Activated CD4-positive, alpha-beta T cell treated with anti-CD3 and anti-CD28 coated beads for 1 hour (primary cell): ENCODE results near the gene USP4.

ENCODE experiments used
- DNase-seq: peaks from one replicate; pipeline ENCODE4 v3.0.0-alpha.2; 2020

USP4 gene

DNA sequence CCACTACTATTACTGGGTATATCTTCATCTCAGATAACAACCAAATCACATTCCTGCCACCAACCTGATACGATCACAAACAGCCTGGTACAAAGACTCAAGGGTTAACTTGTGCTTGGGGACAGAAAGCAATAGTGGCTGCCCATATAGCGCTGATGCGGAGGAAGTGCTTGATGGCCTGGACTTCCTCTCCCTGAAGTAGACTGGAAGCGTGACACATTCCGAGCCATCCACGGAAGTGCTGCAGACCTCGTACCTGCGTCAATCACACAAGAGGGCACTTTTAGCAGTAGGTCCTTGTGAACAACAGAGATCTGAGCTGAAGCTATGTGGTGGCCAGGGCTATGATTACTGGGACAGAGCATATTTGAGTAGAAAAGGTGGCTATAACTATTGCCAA lies 45.5 kb downstream of the USP4 start:
- no peak for DNase-seq

DNA sequence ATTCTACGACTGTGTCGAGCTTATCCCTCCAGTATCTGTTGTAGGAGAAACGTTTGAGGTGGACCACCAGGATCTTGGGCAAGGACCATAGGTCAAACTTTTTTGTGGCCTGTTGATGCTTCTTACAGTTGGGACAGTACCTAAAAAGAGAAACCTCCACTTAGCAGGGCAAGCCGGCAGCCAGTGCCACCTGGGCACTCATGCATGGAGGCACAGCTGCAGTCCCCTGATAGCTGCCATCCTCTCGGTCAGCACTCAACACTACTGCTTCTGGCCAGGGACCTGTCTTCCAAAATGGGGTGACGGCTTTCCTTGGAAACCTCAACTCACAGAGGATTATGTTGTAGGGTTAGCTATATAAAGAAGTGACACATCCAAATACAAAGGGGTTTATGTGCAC lies 55.9 kb downstream of the USP4 start:
- no peak for DNase-seq

DNA sequence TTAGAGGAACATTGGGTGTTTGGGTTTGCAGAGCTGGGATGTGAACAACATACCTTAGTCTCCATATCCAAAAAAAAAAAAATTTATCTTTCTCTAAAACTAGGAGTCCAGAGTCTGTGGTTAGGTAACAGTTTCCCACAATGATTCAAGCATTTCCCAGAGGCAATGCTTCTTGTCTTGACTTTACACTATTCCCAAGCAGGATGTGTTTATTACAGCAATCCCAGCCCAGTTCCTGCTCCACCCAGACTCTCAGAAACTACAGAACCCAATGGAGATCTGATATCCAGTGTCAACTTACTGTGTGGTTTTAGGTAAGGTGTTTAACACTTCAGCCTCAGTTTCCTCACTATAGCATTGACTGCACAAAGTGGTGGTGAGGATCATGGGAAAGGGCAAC lies 60.5 kb downstream of the USP4 start:
- DNase-seq: no peak

DNA sequence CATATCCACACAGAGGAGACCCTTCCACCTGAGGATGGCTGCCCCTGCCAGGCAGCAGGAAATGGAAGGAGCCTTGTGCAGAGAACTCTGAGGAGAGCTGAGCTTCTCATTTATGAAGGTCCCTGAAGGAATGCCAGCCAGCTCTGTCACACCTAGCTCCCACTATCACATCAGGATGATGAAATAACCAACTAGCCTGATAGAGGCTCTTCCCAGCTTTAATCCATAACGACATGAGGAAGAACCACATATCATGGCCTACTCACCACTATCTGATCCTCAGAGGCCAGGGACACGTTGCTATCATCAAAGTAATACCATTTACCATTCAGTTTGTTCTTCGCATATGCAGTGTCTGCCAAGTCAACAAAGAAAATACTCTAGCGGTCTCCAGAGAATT lies 61.3 kb downstream of the USP4 start:
- DNase-seq: no peak

DNA sequence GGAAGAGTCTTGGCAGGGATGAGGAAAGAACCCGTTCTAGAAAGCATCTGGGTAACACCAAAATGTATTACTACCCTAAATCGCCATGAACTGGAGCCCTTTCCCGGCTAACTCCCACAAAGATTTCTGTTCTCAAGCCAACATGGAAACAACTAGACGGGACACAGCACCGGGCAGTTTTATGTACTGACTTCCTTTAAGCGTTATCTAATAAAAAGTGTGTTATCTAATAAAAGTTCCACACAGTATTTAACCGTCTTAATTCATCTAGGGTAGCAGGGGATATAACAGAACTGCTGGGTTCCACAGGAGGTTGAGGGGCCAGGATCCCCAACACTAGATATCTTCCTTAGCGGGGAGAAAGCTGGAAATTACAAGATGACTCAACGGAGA lies 62.5 kb downstream of the USP4 start:
- no peak for DNase-seq

DNA sequence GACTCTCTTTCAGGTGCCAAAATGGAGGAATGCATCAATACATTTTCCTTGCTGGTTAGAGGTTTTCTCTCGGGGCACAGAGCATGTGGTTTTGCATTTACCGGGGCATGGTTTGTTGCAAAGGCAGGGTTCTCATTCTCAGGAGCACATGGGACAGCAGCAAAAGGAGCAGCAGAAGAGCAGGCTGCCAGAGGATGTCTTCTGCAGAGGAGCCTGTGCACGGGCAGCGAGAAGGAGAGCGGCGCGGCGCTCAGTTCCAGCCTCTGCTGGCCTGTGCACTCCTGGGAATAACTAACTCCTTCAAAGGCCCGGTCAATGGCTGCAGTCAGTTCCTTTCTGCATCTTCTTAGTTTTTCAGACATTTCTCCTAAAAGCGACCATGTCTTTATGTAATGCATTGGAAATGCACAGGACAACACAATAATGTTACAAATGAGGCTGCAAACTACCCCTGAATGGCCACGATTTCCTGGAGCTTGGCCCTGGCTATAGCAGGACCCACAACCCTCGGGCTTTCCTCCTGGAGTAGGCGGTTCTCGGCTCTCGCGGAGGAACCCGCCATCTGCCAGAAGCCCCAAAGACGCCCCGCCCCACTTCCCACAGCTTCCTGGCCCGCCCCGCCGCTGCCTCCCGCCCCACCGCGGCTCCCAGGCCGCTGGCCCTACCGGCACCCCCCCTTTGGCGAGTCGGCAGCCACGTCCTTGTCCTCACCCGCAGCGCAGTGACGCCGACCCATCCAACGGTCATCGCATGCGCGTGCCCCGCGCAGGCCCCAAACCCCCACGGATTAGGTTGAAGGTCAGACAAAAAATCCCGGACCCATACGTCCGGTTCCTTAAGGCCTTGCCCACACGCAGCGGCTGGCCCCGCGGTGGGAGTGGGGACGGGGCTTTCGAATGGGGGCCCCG lies 63.1 kb downstream of the USP4 start, which contains the start of gene C3orf62:
TSS of gene C3orf62 (minus strand) at position 758 of the 908 bp plus-strand sequence. CDS start at position 398, 360 bp downstream.
- peak; percentile 52 for DNase-seq

DNA sequence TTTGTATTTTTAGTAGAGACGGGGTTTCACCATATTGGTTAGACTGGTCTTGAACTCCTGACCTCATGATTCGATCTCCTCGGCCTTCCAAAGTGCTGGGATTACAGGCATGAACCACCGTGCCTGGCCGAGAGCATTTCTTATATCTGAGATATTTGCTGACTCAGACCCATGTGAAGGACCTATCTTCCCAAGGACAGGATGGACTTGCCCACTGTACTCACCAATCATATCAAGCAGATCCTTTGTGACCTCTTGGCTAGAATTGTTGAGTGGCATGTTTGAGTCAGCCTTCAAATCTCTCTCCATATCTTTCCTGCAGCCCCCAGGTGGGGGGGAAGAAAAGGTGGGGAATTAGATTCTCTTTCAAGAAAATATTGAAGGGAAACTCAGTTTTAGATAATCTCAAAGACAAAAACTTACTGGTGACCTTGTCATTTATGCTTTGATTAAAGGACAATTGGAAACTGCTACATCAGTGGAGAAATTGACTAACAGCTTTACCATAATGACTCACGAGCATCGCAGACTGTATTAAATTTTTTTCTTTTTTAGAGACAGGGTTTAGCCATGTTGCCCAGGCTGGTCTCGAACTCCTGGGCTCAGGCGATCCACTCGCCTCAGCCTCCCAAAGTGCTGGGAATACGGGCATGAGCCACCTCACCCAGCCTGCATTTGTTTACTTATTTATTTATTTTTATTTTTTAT lies 65.9 kb downstream of the USP4 start:
- DNase-seq: no peak

DNA sequence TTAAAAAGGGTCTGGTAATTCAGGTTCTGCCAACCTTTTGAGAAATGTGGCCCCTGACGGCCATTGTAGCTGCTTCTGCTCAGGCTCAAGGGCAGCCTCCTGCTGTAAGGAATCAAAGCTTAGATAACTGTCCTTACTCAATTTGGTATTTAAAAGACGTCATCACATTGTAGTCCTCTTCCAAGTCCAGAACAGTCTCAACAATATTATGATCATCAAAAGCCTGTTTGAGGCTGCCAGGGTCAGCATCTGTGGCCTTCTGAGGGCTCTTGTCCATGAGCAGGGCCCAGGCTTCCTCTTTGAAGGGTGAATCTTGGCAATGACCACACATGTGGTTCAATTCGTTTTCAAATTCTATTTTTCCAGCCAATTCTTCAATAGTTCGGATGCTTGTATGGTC lies 68.8 kb downstream of the USP4 start:
- no peak for DNase-seq

DNA sequence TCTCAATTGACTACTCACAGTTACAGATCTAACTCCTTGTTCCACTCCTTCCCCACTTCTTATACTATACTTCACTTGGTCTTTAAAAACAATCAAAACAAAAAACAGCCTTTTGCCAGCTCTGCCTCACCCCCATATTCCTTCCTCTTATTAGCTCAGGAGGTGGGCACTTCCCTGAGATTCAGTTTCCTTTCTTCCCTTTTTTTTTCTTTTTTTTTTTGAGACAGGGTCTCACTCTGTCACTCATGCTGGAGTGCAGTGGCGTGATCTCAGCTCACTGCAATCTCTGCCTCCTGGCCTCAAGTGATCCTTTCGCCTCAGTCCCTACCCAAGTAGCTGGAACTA lies 69.7 kb downstream of the USP4 start:
- DNase-seq: no peak

DNA sequence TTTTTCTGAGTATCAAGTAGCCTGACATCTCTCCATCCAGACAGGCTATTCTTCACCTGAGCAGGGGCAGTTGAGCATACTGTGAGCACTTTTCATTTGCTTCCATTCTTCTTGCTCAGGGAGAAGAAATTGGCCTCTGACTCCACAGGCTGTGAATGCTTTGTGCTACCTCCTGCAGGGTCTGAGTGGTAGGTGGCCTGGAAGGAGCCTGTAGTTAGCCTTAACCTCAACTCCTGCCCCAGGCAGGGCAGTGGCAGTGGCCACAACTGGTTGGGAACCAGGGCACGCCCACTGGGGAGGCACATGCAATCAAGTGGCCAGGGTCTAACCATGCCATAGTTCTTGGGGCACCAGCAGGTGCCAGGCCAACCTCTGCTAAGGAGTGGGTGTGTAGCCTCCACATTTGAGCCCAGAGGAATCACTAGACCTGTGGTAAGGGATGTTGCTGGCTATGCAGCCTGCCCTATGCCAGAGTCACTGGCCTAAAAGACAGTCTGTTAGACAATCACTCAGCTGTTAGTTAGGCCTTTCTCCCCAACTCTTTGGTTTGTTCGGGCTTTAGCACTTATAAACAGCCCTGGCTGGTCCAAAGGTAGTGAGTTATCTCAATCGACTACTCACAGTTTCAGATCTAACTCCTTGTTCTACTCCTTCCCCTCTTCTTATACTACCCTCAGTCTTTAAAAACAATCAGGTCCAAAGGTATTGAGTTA lies 70.3 kb downstream of the USP4 start:
- DNase-seq: no peak

DNA sequence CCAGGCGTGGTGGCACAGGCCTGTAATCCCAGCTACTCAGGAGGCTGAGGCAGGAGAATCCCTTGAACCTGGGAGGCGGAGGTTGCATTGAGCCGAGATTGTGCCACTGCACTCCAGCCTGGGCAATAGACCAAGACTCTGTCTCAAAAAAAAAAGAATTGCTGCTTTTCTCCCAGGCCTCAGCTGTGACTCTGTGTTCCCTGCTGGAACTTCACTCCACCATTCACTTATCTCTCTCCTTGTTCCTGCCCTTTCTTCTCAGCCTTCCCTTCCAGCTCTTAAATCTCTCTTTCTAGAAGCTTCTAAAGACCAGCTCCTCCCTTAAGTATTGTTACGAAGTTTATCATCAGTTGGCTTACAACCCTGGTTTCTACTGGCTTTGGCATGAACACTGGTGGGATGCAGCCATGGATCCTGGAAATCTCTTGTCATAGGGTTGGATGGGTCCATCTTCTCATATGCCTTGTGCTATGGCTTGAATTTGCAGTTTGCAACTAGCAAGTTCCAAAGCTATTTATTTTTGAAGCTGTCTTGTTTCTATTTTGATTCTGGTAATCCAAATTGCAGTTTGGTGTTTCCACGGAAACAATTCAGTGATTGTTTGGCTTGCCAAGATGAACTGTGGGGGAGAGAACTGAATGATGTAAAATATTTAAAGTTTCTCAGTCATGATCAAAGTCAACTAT lies 73.3 kb downstream of the USP4 start:
- no peak for DNase-seq

DNA sequence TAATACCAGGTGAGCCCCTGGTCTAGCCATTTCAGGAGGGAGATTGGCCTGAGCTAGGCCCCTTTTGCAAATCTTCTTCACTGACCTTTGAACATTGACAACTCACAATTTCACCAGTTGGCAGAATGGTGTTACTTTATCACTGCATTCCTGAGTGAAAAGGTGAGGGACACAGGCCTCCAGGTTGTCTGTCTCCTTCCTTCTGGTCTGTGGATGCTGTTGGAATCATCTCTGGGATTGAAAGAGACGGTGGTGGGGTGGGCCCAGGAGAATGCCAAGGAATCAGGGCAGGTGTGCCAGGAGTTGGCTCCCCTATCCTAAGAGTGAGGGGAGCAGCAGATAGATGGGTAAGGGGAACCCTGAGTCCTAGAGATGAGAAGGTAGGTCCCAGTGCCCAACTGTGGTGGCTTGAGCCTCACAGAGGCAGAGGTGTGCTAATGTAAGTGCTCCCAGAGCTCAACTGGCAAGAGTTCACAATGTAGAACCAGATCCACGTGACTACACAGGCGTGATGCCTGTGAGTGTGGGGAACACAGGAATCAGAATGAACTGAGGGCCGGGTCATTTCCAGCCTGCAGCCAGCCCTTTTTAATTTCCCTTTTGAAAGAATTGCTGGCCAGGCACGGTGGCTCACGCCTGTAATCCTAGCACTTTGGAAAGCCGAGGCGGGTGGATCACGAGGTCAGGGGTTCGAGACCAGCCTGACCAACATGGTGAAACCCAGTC lies 74.0 kb downstream of the USP4 start:
- no peak for DNase-seq

DNA sequence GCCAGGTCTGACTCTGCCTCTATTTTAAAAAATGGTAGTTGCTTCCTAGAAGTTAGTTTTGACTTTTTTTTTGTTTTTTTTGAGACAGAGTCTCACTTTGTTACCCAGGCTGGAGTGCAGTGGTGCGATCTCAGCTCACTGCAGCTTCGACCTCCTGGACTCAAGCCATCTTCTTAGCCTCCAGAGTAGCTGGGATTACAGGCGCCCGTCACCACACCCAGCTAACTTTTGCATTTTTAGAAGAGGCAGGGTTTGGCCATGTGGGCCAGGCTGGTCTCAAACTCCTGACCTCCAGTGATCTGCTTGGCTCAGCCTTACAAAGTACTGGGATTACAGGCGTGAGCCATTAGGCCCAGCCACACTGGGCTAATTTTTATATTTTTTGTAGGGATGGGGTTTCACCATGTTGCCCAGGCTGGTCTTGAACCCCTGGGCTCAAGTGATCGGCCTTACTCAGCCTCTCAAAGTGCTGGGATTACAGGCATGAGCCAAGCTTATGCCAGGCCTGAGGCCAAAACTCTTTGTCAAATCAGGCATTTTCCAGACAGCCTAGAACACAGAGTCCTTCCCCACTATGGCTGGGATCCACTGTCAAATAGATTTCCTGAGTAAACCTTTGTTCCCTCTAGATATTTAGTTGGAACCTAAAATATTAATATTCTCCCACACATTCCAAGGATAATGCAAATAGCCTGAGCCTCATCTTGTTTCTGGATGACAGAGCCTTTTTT lies 76.5 kb downstream of the USP4 start:
- no peak for DNase-seq

DNA sequence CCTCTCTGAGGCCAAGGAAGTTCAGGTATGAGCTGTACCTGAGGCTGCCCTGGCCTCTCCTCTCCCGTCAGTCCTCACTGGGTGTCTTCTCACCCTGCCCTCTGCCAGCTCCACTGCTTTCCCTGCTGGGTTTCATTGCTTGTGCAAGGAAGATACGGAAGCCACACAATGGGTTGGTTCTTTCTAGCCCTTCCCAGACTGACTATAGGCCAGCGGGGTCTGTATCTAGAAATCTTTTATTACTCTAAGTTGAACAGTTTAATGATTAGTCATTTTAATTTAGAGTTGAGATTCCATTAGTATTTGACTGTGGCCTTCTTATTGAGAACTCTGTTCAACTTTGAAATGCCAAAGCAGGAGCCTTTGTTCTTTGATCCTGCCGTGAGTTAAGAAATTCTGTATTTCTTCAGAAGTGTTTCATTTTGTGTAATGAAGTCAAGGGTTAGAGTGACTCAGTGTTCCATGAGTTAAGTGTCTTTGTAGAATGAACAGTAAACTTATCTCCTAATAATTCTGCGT lies 79.0 kb downstream of the USP4 start:
- no peak for DNase-seq

DNA sequence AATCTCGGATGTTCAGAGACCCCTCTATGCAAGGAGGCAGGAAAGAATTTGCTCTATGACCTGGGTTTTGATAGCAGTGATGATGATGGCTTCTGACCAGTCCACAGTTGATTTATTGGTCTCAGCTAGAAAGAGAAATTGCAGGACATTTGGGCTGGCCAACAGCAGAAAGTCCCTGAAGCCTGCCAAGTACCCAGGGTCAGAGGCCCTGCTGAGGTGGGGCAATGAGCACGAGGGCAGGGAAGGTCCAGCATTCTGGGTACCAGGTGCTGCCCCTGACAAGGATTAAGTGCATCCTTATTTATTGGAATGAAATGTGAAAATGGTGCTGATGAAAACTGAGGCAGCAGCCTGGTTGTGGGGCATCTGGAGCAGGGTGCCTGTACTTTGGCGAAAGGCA lies 82.7 kb downstream of the USP4 start:
- DNase-seq: no peak

DNA sequence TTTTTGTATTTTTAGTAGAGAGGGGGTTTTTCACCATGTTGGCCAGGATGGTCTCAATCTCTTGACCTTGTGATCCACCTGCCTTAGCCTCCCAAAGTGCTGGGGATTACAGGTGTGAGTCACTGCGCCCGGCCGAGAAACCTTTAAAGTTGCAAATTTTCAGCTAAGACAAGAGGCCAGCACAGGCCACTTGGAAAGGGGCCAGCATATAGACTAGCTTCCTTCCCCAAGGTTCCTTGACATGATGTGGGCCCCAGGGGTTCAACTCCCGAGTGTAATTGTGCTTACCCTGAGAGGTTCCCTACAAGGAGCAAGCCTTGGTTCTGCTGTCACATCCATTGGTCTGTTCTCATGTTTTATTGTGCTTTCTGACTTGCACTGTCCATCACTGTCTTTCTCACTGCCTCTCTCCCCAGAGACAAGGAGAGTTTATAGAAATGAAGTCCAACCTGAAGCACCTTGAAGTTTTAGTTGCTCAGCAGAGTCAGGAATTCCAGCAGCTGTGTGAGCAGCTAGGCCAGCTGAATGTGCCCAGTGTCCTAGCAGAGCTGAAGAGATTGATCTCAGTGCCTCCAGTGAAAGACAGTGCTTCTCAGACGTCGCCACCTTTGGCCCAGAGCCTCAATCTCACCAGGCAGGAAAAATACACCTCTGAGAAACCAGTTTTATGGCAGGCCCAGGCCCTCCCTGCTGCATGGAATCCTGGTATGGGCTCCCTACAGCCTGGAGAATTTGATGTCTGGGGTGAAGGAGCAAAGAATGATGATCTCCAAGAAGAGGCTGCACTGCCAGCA lies 83.9 kb downstream of the USP4 start:
- no peak for DNase-seq

DNA sequence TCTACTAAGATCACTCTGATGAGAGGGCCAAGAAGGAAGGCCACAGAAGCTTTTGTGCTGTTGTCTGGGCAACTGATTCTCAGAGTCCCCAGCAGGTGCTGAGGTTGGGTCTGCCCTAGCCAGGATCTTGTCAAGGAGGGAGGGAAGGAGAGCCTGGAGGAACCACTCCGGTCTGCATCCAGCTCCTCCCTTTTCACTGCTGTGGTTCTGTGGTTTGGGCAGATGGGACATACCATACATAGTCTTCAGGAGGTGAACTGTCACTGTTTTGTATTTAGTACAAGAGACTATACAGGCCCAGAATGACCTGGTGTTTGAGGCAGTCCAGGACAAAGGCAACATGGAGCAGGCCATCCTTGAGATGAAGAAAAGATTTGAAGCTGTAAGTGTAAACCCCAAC lies 84.7 kb downstream of the USP4 start:
- DNase-seq: no peak

DNA sequence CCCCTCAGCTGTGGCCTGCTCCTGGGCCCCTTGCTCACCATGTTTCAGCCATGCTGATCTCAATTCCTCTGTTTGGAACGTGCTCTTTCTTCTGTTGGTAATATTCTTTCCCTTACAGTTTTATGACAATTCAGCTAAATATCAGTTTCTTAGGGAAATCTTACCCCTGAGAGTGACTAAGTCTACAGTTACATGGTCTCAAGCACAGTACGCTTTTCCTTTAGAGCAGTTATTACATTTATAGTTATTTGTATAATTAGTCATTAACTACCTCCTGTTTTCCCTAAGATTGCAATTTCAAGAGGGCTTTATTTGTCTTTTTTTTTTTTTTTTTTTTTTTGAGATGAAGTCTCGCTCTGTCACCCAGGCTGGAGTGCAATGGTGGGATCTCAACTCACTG lies 86.3 kb downstream of the USP4 start:
- DNase-seq: no peak

DNA sequence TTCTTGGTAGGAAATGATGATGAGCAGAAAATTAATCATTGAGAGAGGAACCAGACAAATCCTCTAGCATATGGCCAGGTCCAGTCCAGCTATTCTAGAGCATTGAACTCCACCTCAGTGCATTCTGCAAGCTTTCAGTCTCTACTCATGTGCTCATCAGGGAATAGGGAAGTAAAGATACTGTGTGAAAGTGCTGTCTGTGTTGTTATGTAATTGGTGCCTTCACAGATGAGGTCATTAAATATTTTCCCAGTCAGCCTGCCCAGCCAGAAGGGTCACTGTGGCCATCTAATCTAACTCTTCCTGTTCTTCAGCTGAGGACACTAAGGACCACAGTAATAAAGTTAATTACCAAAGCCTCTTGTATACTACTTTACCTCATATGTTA lies 91.0 kb downstream of the USP4 start:
- no peak for DNase-seq

DNA sequence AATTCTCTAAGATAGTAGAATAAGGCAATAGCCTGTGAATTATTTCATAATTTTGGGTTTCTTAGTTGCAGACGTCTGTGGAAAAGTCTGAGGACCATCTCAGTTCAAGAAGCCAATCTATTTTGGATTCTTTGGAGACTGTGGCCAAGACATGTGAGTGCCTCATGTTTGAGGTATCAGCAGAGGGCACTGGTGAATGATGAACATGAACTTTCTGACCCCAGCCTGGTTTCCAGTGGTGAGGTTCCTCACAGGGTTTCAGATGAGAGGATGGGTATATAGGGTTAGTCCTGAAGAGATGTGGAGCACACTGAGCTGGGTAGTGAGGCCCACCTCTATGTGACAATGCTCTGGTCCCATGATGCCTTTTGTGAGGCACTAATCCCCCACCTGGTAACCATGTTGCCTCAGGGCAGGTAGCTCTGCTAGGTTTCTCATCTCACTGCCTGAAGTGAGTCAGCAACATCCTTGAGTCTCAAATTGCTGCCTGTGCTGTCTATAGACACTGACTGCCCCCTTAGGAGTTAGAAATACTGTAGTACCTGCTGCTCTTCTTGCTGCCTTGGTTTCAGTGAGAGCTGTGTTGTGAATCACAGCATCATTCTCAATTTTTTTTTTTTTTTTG lies 95.2 kb downstream of the USP4 start:
- no peak for DNase-seq
